A204.1 (cell line): ENCODE results near the gene GALNT1.

Experiments used
- FAIRE-seq: peaks from 2 replicates; lab custom pipeline; 2012; peaks lifted over from hg19 to GRCh38; lab: Jason Lieb, UNC

Gene GALNT1

DNA sequence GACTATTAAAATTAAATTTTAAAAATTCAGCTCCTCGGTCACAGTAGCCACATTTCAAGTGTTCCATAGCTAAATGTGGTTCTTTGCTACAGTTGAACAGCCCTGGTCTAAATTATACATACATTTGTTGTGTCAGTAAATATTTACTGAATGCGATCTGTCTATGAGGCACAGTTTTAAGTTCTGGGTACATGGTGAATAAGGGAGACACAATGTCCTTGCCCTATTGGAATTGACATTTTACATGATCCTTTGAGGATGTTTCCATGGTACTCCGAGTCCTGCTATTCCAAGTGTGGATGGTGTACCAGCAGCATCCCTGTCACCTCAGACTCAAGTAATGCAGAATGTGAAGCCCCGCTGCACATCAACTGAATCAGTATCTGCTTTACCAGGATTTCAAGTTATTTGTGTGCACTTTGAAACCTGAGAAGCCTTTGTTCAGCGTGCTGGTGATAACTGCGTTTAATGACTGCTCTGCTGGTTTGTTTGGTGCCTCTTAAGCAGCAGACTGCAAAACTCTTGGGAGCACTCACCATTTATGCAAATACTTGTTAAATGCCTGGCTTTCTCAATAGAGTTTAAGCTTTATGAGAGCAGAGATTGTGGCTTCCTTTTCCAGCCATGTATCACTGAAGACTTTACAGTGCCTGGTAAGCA is 1.5 kb downstream of the GALNT1 start:
- no peak for FAIRE-seq

DNA sequence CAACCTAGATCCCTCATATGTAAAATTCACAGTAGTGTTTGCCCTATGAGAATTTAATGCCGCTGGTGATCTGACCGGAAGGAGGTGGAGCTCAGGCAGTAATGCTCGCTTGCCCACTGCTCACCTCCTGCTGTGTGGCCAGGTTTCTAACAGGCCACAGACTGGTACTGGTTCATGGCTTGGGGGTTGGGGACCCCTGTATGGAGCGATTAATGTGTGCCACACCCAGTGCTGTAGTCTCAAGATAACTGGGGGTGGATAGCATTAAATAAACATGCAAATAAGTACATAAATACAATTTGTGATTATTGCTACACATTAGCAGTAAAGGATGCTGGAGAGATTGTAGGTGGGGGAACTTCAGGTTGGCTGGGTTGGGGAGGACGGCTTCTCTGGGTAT is 3.2 kb downstream of the GALNT1 start:
- FAIRE-seq = no peak

DNA sequence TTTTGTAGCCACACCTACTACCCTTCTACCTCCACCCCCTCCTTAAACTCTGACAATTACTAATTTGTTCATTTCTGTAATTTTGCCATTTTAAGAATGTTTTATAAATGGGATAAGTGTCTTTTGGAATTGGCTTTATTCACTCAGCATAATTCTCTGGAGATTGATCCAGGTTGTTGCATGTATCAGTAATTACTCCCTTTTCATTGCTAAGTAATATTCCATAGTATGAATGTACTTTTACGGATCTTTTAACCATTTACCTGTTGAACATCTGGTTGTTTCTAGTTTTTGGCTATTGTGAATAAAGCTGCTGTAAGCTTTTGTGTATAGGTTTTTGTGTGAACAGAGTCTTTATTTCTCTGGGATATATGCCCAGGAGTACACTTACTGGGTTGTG is 4.1 kb downstream of the GALNT1 start:
- no peak for FAIRE-seq

DNA sequence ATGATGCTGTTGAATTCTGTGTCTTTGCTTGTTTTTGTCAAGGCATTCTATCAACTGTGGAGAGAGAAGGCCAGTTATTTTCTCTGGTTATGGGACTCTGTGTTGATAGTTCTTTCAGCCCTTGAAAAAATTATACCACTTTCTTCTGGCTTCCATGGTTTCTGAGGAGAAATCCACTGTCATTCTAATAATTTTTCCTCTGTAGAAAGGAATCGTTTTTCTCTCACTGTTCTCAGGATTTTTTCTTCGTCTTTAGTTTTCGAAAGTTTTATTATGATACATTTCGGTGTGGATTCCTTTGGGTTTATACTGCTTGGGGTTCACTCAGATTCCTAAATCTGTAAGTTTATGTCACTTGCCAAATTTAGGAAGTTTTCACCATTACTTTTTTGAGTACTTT is 6.6 kb downstream of the GALNT1 start:
- FAIRE-seq = no peak

DNA sequence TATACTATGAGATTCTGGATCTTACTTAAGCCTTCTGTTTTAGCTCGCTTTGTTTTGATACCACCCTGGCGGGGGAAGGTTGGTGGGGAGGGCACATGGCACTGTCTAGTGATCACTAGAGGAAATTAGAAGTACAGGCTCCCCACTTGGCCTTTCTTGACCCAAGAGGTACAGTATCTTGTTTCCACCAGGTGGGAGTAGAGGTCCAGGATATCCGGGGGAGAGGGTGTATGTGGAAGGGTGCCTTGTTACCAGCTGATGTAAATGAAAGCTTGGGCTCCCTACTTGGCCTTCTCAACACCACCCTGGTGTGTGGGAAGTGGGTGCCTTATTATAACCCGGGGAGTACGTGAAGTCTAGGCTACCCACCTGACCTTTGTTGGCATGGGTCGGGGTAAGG is 7.5 kb downstream of the GALNT1 start:
- no peak for FAIRE-seq

DNA sequence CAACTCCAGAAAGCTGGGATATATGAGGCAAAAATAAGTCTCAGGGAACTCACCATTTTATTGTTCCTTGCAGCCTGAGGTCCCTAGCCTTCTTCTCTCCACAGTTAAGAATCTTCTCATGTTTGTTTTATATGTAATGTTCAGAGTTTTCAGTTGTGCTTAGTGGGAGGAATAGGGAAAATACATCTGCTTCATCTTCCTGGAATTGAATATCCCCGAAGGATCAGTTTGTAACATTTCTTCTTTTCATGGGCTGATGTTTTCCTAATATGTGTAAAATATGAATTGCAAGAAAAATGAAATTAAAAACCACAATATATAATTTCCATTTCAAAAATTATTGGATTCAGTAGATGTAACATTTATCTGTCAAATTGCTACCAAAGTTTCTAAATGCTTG is 8.0 kb downstream of the GALNT1 start:
- FAIRE-seq = no peak

DNA sequence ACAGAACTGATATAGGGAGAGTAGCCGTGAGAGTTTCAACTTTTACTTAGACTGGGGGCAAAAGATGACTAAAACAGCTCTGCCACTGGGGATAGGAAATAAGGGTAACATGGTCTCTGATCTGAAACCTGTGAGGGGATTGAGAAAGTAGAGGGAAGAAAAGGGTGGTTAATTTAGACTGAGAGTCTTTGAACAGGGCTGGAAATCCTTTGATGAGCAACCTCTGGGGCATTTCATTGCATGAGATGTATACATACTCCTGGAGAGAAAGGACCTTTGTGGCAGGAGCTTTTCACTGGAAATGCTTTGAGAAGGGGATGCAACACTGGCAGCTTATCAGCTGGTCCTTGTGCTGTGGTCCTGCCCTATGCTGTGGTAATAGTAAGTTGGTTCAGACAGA is 9.4 kb downstream of the GALNT1 start:
- FAIRE-seq = no peak

DNA sequence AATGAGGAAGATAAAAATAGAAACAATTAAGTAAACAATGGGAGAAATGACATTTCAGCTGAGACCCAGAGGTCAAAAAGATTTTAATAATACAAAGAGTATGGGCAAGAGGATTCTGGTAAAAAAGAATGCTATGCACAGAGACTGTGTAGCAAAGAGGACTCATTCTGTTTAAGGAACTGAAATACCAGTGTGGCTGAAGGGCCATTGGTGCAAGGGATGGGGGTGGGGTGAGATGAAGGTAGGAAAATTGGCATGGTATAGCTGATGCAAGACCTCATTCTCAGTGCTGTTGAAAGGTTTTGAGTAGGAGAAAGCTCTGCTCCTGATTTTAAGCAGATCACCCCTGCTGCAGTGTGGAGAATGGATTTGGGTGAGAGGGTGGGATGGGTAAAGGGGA is 10.8 kb downstream of the GALNT1 start:
- FAIRE-seq = no peak

DNA sequence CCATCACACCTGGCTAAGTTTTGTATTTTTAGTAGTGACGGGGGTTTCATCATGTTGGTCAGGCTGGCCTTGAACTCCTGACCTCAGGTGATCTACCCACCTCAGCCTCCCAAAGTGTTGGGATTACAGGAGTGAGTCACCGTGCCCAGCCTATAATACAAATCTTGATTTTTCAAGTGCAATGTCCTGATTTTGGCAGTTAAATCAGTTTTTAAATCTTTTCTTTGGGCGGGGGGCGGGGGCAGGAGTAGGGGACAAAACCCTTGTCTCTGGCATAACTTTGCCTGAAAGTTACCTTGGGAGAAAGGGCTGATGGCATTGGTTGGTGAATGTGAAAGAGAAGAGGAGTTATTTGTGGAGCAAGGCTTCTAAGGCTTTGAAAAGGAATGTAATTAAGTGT is 12.3 kb downstream of the GALNT1 start:
- no peak for FAIRE-seq

DNA sequence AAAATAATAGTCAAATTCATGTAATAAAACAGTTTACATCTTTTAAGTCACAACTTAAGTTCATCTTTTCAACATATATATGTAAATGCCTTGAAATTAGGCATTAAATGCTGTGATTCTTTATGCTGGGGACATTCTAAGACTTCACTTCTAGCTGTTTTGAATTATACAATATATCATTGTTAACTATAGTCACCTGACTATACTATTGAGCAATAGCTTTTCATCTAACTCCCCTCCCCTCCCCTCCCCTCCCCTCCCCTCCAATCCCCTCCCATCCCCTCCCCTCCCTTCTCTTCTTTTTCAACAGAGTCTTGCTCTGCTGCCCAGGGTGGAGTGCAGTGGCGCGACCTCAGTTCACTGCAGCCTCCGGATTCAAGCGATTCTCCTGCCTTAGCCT is 16.2 kb downstream of the GALNT1 start:
- FAIRE-seq = no peak

DNA sequence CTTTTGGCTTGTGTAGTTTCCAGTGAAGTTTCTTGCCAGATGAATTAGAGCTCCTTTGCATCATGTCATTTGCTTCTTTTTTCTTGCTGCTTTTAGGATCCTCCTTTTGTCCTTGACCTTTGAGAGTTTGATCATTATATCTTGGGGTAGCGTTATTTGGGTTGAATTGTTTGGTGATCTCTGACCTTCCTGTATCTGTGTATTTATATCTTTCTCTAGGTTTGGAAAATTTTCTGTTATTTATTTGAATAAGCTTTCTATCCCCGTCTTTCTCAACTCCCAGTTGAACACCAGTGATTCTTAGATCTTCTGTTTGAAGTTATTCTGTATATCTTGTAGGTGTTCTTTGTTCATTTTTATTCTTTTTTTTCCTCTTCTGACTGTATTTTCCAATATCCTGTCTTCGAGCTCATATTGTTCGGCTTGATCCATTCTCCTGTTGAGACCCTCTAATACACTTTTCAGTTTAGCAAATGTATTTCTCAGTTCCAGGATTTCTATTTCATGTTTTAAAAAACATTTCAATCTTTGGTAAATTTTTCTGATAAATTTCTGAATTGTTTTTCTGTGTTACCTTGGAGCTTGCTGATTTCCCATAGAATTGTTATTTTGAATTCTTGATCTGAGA is 20.8 kb downstream of the GALNT1 start:
- FAIRE-seq = no peak

DNA sequence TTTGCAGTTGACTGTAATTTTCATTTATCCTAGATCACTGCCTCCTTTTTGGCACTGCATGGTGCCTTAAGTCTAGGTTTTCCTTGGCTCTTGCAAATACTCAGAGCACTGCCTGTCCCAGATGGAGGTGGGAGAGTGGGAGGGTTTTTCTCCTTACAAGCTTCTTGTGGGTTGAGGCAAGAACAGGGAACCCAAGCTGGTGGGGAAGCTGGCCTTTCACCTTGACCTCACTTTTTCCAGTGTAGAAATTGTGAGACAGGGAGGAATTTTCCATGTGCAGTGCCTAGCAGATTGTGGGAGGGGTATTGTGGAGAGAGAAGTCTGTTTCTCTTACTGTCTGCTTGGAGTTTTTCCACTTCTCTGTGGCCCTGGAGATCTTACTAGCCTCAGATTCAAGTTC is 21.5 kb downstream of the GALNT1 start:
- FAIRE-seq = no peak

DNA sequence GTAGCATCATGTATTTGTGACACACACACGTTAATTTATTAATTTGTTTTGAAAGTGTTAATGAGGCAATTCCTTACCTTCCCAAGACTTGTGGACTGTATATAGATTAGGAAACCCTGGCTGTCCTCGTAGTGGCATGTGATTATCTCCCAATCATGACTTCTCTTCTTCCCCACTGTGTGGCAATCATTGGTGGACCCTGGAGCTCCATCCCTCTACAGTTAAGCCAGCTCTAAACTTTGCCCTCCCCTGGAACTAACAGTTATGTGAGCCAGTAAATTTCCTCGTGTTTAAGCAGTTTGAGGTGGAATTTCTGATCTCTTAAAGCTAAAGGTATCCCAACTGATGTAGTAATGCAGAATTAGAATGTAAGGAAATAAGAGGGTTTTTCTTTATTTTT is 22.0 kb downstream of the GALNT1 start:
- no peak for FAIRE-seq

DNA sequence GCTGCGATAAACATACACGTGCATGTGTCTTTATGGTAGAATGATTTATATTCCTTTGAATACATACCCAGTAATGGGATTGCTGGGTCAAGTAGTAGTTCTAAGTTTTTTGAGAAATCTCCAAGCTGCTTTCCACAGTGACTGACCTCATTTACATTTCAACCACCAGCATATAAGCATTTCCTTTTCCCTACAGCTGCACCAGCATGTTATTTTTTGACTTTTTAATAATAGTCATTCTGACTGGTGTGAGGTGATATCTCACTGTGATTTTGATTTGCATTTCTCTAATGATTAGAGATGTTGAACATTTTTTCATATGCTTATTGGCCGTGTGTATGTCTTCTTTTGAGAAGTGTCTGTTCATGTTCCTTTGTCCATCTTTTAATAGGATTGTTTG is 22.8 kb downstream of the GALNT1 start:
- no peak for FAIRE-seq

DNA sequence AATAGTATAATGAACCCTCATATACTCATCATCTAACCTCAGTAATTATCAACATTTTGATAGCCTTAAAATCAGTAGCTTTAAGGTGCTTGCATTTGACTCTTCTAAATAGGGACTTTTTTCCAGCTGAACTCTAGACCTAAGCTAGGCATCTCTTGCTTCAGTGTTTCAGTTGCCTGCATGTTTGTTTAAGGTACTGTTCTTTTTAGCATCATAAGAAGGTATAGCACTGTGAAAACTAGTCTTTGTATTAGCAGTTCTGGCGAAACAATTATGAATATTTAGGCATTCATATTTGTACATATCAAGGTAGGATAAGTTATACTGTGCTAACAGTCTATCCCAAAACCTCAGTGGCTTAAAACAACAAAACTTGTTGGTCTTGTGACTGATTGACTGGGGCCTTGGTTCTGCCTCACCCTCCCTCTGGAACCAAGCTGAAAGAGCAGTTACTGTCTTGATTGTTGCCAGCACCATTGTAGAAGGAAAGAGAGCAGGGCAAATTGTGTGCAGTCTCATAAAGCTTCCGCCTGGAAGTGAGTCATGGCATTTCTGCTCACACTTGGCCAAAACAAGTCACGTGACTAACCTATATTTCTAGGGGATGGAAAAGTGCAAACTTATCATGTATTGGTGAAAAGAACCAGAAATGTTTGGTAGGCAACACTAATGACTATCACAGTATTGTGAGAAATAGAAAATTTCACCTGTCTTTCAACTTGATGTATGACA is 24.3 kb downstream of the GALNT1 start:
- FAIRE-seq = no peak

DNA sequence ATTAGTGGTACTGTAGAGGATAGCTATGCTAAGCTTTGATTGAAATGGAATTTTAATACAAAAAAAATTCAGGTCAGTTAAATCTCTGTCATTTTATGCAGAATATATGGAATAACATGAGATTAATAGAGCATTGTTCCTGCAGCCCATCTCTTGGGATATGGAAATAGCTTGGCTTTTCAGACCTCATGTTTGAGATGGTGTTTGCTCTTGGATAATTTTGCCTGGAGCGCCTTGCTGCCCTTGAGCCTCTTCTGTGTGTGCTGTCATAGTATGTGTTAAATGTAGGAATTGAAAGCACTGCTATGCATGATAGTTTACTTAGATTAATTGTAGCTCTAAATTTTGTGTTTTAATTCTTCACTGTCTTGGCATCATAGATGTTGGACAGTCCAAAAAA is 27.7 kb downstream of the GALNT1 start:
- no peak for FAIRE-seq

DNA sequence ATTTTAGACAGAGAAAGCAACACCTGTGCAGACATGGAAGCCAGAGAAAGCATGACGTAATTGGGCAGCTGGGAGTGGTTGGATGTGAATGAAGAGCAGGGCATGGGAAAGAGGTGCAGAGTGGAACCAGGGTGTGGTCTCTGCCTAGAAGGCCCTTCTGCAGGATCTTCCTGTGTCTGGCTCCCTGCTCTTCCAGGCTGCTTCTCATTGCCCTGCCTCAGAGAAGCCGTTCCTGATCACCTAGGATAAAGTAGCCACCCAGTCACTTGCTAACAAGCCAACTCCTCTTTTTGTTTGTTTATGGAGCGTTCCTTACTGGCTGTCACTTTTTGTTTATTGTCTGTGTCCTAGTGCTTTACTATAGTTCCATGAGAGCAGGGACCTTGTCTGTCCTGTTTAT is 28.5 kb downstream of the GALNT1 start:
- no peak for FAIRE-seq

DNA sequence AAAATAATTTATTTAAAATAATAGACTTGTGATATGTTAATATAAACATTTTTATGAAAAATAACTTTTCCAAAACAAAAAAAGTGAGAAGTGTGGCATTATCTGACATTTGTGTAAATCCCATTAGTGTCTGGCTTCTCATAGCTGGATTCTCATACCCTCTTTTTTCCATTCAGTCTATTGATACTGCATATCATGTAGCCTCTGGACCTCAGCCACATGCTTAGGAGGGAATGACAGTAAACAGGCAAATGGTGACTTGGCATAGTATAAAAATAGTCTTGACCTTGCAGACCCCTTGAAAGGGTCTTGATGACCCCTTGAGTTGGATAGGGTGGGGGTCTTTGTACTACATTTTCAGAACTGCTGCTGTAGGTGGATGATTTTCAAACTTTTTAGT is 29.2 kb downstream of the GALNT1 start:
- FAIRE-seq = peak; percentile 35

DNA sequence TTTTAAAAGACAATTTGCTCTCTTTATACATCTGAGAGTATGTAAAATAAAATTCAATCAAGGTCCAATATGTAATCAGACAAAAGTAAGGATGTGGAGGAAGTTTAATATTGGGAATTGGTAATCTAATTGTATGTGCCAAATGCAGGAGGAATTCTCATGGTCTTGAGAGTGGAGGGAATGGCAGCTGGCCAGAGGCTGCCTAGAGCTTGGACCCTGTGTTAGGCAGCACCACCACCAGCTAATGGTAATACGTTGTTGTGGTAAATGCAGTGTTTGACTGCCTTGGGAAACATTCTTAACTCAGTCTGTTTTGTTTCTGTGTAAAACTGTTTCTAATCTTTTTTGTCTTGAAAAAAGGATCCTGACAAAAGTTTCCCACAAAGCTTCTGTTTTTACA is 30.0 kb downstream of the GALNT1 start:
- no peak for FAIRE-seq

DNA sequence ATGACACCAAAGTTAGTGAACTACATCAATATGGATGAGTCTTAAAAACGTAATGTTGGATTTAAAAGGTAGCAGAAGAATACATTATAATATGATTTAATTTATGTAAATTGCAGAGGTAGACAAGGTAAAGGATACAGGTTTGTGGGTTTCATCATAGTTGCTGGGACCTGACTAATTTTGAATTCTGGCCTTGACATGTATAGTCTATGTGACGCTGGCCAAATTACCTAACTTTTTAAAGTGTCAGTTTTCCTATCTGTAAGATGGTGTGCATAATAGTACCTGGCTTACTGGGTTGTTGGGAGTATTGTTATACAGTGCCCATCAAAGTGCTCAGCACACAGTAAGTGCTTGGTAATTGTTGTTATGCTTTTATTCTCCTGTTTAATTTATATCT is 34.5 kb downstream of the GALNT1 start:
- no peak for FAIRE-seq

DNA sequence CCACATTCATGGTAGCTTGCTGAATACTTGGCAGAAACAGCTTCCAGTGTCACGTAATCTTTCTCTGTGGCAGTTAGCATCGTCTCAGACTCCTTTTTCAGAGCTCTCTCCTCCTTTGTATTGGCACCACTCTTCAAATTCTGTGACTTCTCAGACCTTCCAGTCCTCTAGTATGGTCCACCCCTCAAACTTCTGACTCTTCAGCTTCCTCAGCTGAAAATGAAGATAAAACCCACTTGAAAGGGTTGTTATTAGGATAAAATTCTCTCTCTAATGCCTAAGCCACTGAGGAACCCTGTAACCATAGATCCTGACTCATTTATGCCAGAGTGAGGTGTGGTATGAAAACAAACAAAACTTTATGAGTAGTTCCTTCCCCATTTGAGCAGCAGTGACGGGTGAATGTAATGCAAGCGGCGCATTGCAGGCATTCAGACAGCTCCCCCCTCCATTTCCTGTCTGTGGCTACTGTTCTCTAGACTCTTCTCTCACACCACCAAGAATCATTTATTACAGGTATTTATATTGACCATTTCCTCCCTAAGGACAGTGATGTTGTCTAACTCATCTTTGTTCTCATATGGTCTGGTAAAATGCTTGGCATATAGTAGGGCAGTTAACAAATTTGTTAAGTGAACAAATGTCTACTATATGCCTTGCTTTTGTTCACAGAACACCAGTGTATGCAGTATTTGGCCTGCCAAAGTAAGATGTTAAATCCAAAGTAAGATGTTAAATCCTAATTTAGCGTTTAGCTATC is 35.3 kb downstream of the GALNT1 start:
- no peak for FAIRE-seq

DNA sequence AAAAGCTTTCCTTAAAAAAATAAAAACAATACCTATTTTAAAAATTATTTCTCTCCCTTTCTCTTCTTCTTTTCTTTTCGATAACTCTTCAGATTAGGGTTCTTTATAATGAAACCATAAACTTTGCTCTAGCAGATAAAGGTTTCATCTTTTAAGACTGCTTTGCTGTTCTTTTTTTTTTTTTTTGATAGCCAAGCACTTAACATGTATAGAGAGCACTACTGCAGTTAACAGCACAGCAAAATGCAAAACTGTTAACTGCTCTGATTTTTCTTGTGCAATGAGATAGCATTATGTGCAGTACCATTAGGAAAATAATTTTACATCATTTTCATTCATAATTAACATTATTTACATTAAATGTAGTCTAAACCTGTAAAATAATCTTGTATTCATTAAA is 36.3 kb downstream of the GALNT1 start:
- FAIRE-seq = no peak

DNA sequence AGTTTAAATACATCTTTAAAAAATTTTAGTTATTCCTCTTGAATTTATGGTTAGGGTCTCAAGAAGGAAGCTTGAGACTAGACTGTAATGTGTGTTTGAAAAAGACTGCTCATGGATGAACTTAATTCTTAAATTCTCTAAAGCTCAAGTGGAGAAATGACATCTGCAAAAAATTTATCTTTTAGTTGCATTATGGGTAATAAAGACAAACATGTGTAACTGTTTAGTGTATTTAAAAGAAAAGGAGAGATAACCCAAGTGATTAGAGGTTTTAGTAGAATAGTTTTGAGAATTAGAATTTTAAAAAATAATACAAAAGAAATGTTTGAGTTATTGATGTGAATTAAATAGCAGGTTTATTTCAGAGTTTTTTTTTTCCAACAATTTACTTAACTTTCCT is 36.7 kb downstream of the GALNT1 start:
- peak; percentile 34 for FAIRE-seq
